ENCODE results near the gene BDH1.

BDH1 gene

GRCh38 chr3:197508051-197508451 is 47.7 kb downstream of the BDH1 start:
- DNase-seq (ENCODE audit: low read depth): no peak
- no peak overlapping the region for H3K4me3 ChIP-seq (ENCODE audit: low read length)
- H3K27me3 ChIP-seq (replicated peaks; ENCODE audit: control insufficient read depth, insufficient read depth, low read length): peaks cover 31% of the 10 kb centered on the region
- H3K9me3 ChIP-seq (ENCODE audit: control insufficient read depth, low read length): no peaks in the 10 kb centered on the region
- H3K4me1 ChIP-seq (ENCODE audit: control insufficient read depth, insufficient read depth, low read length): peaks cover 6% of the 10 kb centered on the region
- no peak overlapping the region for H3K9ac ChIP-seq (ENCODE audit: low read length)
- no peaks in the 10 kb centered on the region for H3K36me3 ChIP-seq (ENCODE audit: control insufficient read depth, insufficient read depth, low read length, severe bottlenecking)

DNA sequence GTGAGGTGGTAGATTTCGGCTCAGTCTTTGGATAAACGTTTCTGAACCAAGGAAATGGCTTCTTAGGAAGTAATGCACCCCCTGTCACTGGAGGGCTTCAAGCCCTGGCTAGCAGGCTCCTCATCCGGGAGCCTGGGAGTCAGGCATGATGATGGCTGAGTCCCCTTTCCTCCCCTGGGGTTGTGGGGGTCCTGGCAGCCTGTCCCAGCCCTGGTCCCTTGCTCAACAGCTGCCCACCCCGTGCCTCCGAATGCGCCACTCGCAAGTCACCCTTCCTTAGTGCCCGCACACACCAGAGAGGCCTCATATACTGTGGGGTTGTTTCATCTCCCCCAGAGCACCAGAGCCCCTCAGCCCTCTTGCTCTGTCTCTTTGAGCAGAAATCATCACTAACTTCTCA is 48.2 kb downstream of the BDH1 start:
- Histone ChIP-seq H3K27me3 (replicated peaks; ENCODE audit: control insufficient read depth, insufficient read depth, low read length) (peaks cover 31% of the 10 kb centered on the region), H3K4me3 (ENCODE audit: low read length) (no peak overlapping the region), H3K4me1 (ENCODE audit: control insufficient read depth, insufficient read depth, low read length) (peaks cover 6% of the 10 kb centered on the region), H3K36me3 (ENCODE audit: control insufficient read depth, insufficient read depth, low read length, severe bottlenecking) (no peaks in the 10 kb centered on the region), H3K9me3 (ENCODE audit: control insufficient read depth, low read length) (no peaks in the 10 kb centered on the region), H3K9ac (ENCODE audit: low read length) (no peak overlapping the region)
- DNase-seq (ENCODE audit: low read depth): no peak

DNA sequence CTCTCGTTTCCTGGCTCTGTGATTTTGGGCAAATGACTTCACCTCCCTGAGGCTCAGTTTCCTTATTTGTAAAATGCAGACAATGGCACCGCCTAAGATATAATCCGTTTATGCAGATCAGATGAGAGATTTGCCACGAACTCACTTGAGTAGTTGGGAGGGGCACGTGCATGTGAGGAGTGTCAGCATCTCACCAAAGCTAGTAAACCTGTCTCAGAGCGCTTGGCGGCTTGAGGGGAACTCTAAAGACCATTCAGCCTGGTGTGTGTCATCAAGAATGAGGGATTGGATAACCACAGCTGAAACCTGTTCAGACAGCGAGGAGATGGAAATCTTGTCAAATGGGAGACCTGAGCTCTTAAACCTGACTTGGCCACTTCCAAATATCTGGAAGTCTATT is 48.7 kb downstream of the BDH1 start:
- no peak overlapping the region for H3K9ac ChIP-seq (ENCODE audit: low read length)
- H3K9me3 ChIP-seq (ENCODE audit: control insufficient read depth, low read length): no peaks in the 10 kb centered on the region
- no peak for DNase-seq (ENCODE audit: low read depth)
- H3K27me3 ChIP-seq (replicated peaks; ENCODE audit: control insufficient read depth, insufficient read depth, low read length): peaks cover 31% of the 10 kb centered on the region
- no peaks in the 10 kb centered on the region for H3K36me3 ChIP-seq (ENCODE audit: control insufficient read depth, insufficient read depth, low read length, severe bottlenecking)
- H3K4me3 ChIP-seq (ENCODE audit: low read length): no peak overlapping the region
- H3K4me1 ChIP-seq (ENCODE audit: control insufficient read depth, insufficient read depth, low read length): peaks cover 6% of the 10 kb centered on the region

DNA sequence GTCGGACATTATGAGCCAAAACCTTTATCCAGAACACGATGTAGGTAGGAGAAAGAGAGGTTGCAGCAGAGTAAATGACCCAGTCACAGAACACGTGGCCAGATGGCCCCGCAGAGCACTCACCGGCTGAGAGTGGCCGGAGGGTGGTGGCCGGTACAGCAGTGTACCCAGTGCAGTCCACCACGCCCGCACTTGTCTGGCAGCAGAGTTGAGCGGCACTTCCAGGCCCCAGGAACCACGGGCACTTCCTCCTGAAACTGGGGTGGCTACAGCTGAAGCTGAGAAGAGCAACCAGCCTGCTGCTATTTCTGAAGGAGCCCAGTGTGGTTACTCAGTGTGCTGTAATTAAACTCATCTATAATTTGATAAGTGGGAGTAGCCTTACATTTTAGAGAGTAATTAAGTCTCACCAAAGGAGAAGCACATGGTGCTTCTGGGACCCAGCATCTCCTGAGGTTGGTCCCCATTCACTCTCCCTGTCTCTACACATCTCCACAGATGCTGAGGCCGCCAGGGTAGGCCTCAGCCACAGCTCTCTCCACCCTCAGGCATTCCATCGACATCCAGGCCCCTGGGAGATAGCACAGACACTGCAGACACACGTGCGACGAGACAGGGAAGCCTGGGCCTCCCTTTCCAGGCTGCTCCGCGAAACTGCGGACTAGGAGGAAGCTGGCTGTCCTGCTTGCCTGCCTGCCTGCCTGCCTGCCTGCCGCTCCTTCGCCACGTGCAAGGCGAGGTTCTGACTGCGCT is 49.8 kb downstream of the BDH1 start:
- H3K36me3 ChIP-seq (ENCODE audit: control insufficient read depth, insufficient read depth, low read length, severe bottlenecking): no peaks in the 10 kb centered on the region
- peaks cover 5% of the 10 kb centered on the region for H3K9me3 ChIP-seq (ENCODE audit: control insufficient read depth, low read length)
- H3K9ac ChIP-seq (ENCODE audit: low read length): no peak overlapping the region
- H3K27me3 ChIP-seq (replicated peaks; ENCODE audit: control insufficient read depth, insufficient read depth, low read length): peaks cover 31% of the 10 kb centered on the region
- DNase-seq (ENCODE audit: low read depth): no peak
- peaks cover 6% of the 10 kb centered on the region for H3K4me1 ChIP-seq (ENCODE audit: control insufficient read depth, insufficient read depth, low read length)
- no peak overlapping the region for H3K4me3 ChIP-seq (ENCODE audit: low read length)

- DNase-seq (ENCODE audit: low read depth): no peak
- Histone ChIP-seq H3K4me3 (ENCODE audit: low read length) (no peak overlapping the region), H3K9ac (ENCODE audit: low read length) (no peak overlapping the region), H3K4me1 (ENCODE audit: control insufficient read depth, insufficient read depth, low read length) (peaks cover 3% of the 10 kb centered on the region), H3K27me3 (replicated peaks; ENCODE audit: control insufficient read depth, insufficient read depth, low read length) (peaks cover 31% of the 10 kb centered on the region), H3K36me3 (ENCODE audit: control insufficient read depth, insufficient read depth, low read length, severe bottlenecking) (no peaks in the 10 kb centered on the region), H3K9me3 (ENCODE audit: control insufficient read depth, low read length) (peaks cover 5% of the 10 kb centered on the region)
Observed at GRCh38 chr3:197504641-197505121, 51.1 kb downstream of the BDH1 start.

DNA sequence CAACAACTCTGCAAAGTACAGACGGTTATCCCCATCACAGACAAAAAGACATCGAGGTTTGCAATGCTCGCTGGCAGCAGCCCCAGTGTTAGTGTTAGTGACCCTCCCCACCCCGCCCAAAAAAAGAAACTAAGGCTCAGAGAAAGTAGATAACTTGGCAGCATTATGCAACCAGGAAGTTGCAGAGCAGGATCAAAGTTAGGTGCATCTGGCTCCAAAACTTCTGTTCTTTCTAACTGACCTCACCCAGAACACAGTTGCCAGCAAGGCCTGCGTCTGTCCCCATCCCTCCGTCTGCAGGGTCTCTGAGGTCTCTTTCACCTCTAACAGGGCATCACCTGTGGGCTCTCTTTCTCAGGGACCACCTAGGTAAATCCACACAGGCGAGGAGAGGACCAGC is 51.5 kb downstream of the BDH1 start:
- Histone ChIP-seq H3K9me3 (ENCODE audit: control insufficient read depth, low read length) (peaks cover 5% of the 10 kb centered on the region), H3K9ac (ENCODE audit: low read length) (no peak overlapping the region), H3K4me3 (ENCODE audit: low read length) (no peak overlapping the region), H3K36me3 (ENCODE audit: control insufficient read depth, insufficient read depth, low read length, severe bottlenecking) (no peaks in the 10 kb centered on the region), H3K4me1 (ENCODE audit: control insufficient read depth, insufficient read depth, low read length) (no peaks in the 10 kb centered on the region), H3K27me3 (replicated peaks; ENCODE audit: control insufficient read depth, insufficient read depth, low read length) (peaks cover 31% of the 10 kb centered on the region)
- no peak for DNase-seq (ENCODE audit: low read depth)

DNA sequence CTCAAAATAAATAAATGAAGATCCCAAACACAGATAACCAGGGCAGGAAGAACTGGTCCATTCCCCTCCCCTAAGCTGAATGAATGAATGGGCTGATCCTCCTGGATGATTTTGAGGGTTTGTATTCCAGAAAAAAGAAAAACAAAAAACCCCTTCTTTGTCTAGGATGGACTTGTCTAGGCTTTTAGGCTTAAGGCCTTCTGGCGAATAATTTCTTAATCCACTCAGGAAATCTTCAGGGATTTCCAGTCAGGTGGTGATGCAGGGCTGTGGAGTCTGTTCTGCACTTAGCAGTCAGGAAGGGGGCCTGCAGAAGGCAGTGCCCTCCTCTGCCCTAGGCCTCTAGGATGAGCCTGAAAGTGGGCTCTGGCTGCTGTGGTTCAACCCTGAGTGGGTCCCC is 52.1 kb downstream of the BDH1 start:
- H3K4me1 ChIP-seq (ENCODE audit: control insufficient read depth, insufficient read depth, low read length): no peaks in the 10 kb centered on the region
- no peak overlapping the region for H3K4me3 ChIP-seq (ENCODE audit: low read length)
- H3K27me3 ChIP-seq (replicated peaks; ENCODE audit: control insufficient read depth, insufficient read depth, low read length): peaks cover 27% of the 10 kb centered on the region
- H3K9me3 ChIP-seq (ENCODE audit: control insufficient read depth, low read length): peaks cover 5% of the 10 kb centered on the region
- no peak for DNase-seq (ENCODE audit: low read depth)
- H3K9ac ChIP-seq (ENCODE audit: low read length): no peak overlapping the region
- no peaks in the 10 kb centered on the region for H3K36me3 ChIP-seq (ENCODE audit: control insufficient read depth, insufficient read depth, low read length, severe bottlenecking)

- no peak overlapping the region for H3K9ac ChIP-seq (ENCODE audit: low read length)
Observed at GRCh38 chr3:197501879-197502620, 53.7 kb downstream of the BDH1 start.

GRCh38 chr3:197501496-197501878 is 54.3 kb downstream of the BDH1 start:
- H3K9ac ChIP-seq (ENCODE audit: low read length): no peak overlapping the region
- H3K4me3 ChIP-seq (ENCODE audit: low read length): no peak overlapping the region
- peaks cover 8% of the 10 kb centered on the region for H3K27me3 ChIP-seq (replicated peaks; ENCODE audit: control insufficient read depth, insufficient read depth, low read length)
- no peak for DNase-seq (ENCODE audit: low read depth)
- peaks cover 5% of the 10 kb centered on the region for H3K9me3 ChIP-seq (ENCODE audit: control insufficient read depth, low read length)
- no peaks in the 10 kb centered on the region for H3K4me1 ChIP-seq (ENCODE audit: control insufficient read depth, insufficient read depth, low read length)
- no peaks in the 10 kb centered on the region for H3K36me3 ChIP-seq (ENCODE audit: control insufficient read depth, insufficient read depth, low read length, severe bottlenecking)

More at GRCh38 chr3:197501879-197502620, 53.7 kb downstream of the BDH1 start:
- H3K4me1 ChIP-seq (ENCODE audit: control insufficient read depth, insufficient read depth, low read length): no peaks in the 10 kb centered on the region
- H3K4me3 ChIP-seq (ENCODE audit: low read length): no peak overlapping the region
- H3K36me3 ChIP-seq (ENCODE audit: control insufficient read depth, insufficient read depth, low read length, severe bottlenecking): no peaks in the 10 kb centered on the region
- peaks cover 5% of the 10 kb centered on the region for H3K9me3 ChIP-seq (ENCODE audit: control insufficient read depth, low read length)
- H3K27me3 ChIP-seq (replicated peaks; ENCODE audit: control insufficient read depth, insufficient read depth, low read length): peaks cover 11% of the 10 kb centered on the region
- peak; percentile 36 for DNase-seq (ENCODE audit: low read depth)

DNA sequence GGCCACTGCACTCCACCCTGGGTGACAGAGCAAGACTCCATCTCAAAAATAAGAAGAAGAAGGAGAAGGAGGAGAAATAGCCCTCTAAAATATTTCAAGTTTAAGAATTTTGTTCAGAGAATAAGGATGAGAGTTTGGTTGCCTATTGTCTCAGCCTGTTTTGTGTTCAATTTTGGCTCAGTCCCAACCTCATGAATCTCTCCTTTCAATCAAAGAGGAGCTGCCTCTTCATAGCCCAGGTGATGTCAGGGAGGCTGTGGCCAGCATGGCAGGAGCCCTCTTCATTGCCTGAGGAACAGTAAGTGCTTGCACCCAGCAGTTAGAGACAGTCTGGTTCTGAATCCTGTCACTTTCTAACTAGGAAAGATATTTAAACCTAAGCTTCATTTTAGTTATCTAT is 55.0 kb downstream of the BDH1 start:
- H3K9me3 ChIP-seq (ENCODE audit: control insufficient read depth, low read length): peaks cover 5% of the 10 kb centered on the region
- no peak overlapping the region for H3K9ac ChIP-seq (ENCODE audit: low read length)
- H3K4me1 ChIP-seq (ENCODE audit: control insufficient read depth, insufficient read depth, low read length): no peaks in the 10 kb centered on the region
- DNase-seq (ENCODE audit: low read depth): no peak
- no peaks in the 10 kb centered on the region for H3K36me3 ChIP-seq (ENCODE audit: control insufficient read depth, insufficient read depth, low read length, severe bottlenecking)
- peaks cover 4% of the 10 kb centered on the region for H3K27me3 ChIP-seq (replicated peaks; ENCODE audit: control insufficient read depth, insufficient read depth, low read length)
- H3K4me3 ChIP-seq (ENCODE audit: low read length): no peak overlapping the region

DNA sequence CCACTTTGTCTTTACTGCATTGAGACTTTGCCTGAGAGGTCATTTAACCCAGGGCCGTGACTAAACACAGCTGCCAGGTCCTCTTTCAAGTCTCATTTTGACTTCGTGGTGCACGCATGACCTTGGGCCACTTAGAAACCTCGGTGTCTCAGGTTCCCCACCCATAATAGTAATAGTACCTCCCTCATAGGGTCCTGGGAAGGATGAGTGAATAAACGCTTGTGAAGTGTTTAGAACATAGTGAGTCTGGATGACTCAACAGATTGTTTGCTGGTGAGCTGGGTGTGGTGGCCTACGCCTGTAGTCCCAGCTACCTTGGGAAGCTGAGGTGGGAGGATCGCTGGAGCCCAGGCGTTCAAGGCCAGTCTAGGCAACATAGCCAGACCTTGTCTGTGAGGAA is 56.3 kb downstream of the BDH1 start:
- DNase-seq (ENCODE audit: low read depth): peak; percentile 36
- Histone ChIP-seq H3K9ac (ENCODE audit: low read length) (no peak overlapping the region), H3K36me3 (ENCODE audit: control insufficient read depth, insufficient read depth, low read length, severe bottlenecking) (no peaks in the 10 kb centered on the region), H3K4me3 (ENCODE audit: low read length) (no peak overlapping the region), H3K27me3 (replicated peaks; ENCODE audit: control insufficient read depth, insufficient read depth, low read length) (no peaks in the 10 kb centered on the region), H3K9me3 (ENCODE audit: control insufficient read depth, low read length) (peaks cover 5% of the 10 kb centered on the region), H3K4me1 (ENCODE audit: control insufficient read depth, insufficient read depth, low read length) (no peaks in the 10 kb centered on the region)
